Measurements from ENCODE around the gene ZNF157. TPM values are rescaled to one million over a fixed set of nuclear protein-coding genes. Genes with fewer than 3 reads are reported as not detected.

The ZNF157 gene
- total and polyA plus RNA-seq, 4 donors = 0.10 to 0.63 (median 0.25) TPM

GRCh38 chrX:47456080-47456479 is 85.7 kb downstream of the ZNF157 start:
- ATAC-seq (ENCODE audit: insufficient read depth, low FRiP score) = no peak
- no peak overlapping the region for H3K4me3 ChIP-seq
- no peak for TF ChIP-seq CTCF (IDR thresholded peaks at IDR 0.05; ENCODE audit: control extremely low read depth, extremely low read depth)
- peaks cover 2 to 12% (median 6%) of the 10 kb centered on the region in 4 donors for H3K36me3 ChIP-seq (ENCODE audit: control insufficient read depth in 4 of 4, insufficient read depth in 4 of 4, low read length in 4 of 4)
- DNase-seq = no peak
- H3K9ac ChIP-seq (ENCODE audit: insufficient read depth in 1 of 2, low read length in 2 of 2) = no peak overlapping the region
- 81 to 93% methylated on average over 6 of the region's 6 CpGs for WGBS, 2 donors
- H3K9me3 ChIP-seq (ENCODE audit: control insufficient read depth in 4 of 4, insufficient read depth in 3 of 4, low read length in 3 of 4) = peaks cover 0 to 13% (median 1%) of the 10 kb centered on the region in 4 donors
- no peak overlapping the region for H3K27ac ChIP-seq (ENCODE audit: low read depth in 1 of 2, low read length in 1 of 2)
- H3K4me1 ChIP-seq (ENCODE audit: control insufficient read depth in 5 of 5, insufficient read depth in 5 of 5, low read length in 5 of 5) = no peaks in the 10 kb centered on the region
- H3K27me3 ChIP-seq (ENCODE audit: control insufficient read depth in 3 of 3, insufficient read depth in 3 of 3, low read length in 2 of 3) = no peaks in the 10 kb centered on the region

DNA sequence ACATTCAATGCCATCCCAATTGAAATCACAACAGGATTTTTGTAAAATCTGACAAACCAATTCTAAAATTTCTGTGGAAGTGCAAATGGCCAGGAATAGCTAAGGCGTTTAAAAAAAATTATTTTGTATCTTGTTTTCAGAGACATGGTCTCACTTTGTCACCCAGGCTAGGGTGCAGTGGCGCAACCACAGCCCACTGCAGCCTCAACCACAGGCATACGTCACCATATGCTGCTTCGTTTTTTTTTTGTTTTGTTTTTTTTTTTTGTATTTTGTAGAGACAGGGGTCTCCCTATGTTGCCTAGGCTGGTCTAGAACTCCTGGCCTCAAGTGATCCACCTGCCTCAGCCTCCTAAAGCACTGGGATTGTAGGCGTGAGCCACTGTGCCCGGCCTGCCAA is 88.2 kb downstream of the ZNF157 start:
- no peaks in the 10 kb centered on the region for H3K27me3 ChIP-seq (ENCODE audit: control insufficient read depth in 3 of 3, insufficient read depth in 3 of 3, low read length in 2 of 3)
- H3K9ac ChIP-seq (ENCODE audit: insufficient read depth in 1 of 2, low read length in 2 of 2) = no peak overlapping the region
- 78 to 89% methylated on average over 6 of the region's 6 CpGs for WGBS, 2 donors
- no peak overlapping the region for H3K27ac ChIP-seq (ENCODE audit: low read depth in 1 of 2, low read length in 1 of 2)
- H3K4me1 ChIP-seq (ENCODE audit: control insufficient read depth in 5 of 5, insufficient read depth in 5 of 5, low read length in 5 of 5) = peaks cover 0 to 1% (median 0%) of the 10 kb centered on the region in 5 donors
- H3K36me3 ChIP-seq (ENCODE audit: control insufficient read depth in 4 of 4, insufficient read depth in 4 of 4, low read length in 4 of 4) = peaks cover 0 to 9% (median 4%) of the 10 kb centered on the region in 4 donors
- TF ChIP-seq CTCF (IDR thresholded peaks at IDR 0.05; ENCODE audit: control extremely low read depth, extremely low read depth) = no peak
- no peak for ATAC-seq (ENCODE audit: insufficient read depth, low FRiP score)
- DNase-seq = no peak
- H3K9me3 ChIP-seq (ENCODE audit: control insufficient read depth in 4 of 4, insufficient read depth in 3 of 4, low read length in 3 of 4) = peaks cover 0 to 11% (median 1%) of the 10 kb centered on the region in 4 donors
- H3K4me3 ChIP-seq = no peak overlapping the region

GRCh38 chrX:47460561-47460960 is 90.2 kb downstream of the ZNF157 start:
- DNase-seq (no peak), ATAC-seq (ENCODE audit: insufficient read depth, low FRiP score) (no peak)
- H3K4me3 ChIP-seq = no peak overlapping the region
- 45 to 86% methylated on average over 1 of the region's 1 CpG for WGBS, 2 donors
- TF ChIP-seq CTCF (IDR thresholded peaks at IDR 0.05; ENCODE audit: control extremely low read depth, extremely low read depth) = no peak
- H3K36me3 ChIP-seq (ENCODE audit: control insufficient read depth in 4 of 4, insufficient read depth in 4 of 4, low read length in 4 of 4) = peaks cover 0 to 6% (median 2%) of the 10 kb centered on the region in 4 donors
- peaks cover 0 to 11% (median 1%) of the 10 kb centered on the region in 4 donors for H3K9me3 ChIP-seq (ENCODE audit: control insufficient read depth in 4 of 4, insufficient read depth in 3 of 4, low read length in 3 of 4)
- no peak overlapping the region for H3K9ac ChIP-seq (ENCODE audit: insufficient read depth in 1 of 2, low read length in 2 of 2)
- no peaks in the 10 kb centered on the region for H3K27me3 ChIP-seq (ENCODE audit: control insufficient read depth in 3 of 3, insufficient read depth in 3 of 3, low read length in 2 of 3)
- peaks cover 0 to 1% (median 0%) of the 10 kb centered on the region in 5 donors for H3K4me1 ChIP-seq (ENCODE audit: control insufficient read depth in 5 of 5, insufficient read depth in 5 of 5, low read length in 5 of 5)
- H3K27ac ChIP-seq (ENCODE audit: low read depth in 1 of 2, low read length in 1 of 2) = no peak overlapping the region

Small RNA genes within 50 kb of the gene (small RNA-seq; reads per million reads assigned to genes)
- not detected for gene SNORA11C (ENCODE audit: low replicate concordance)

Other genes starting within 250 kb of the ZNF157 start
- gene NDUFB11, start 225.9 kb upstream of the ZNF157 start, total RNA-seq = 10 to 100 TPM; 72.7 to 79.3 TPM
- gene NDUFB11, start 225.9 kb upstream of the ZNF157 start, polyA plus RNA-seq = 10 to 100 TPM; 69.7 to 96.0 TPM
- gene RBM10, start 225.4 kb upstream of the ZNF157 start, total RNA-seq = 10 to 100 TPM; 30.2 to 38.6 TPM
- 10 to 100 TPM; 22.2 to 30.8 TPM for gene RBM10, start 225.4 kb upstream of the ZNF157 start, polyA plus RNA-seq
- gene UBA1, start 176.7 kb upstream of the ZNF157 start, total RNA-seq = 100 to 1,000 TPM; 135 to 221 TPM
- gene UBA1, start 176.7 kb upstream of the ZNF157 start, polyA plus RNA-seq = 100 to 1,000 TPM in 1 of 2 donors, 10 to 100 TPM in 1; 92.5 to 127 TPM
- gene CDK16, start 151.9 kb upstream of the ZNF157 start, total RNA-seq = 10 to 100 TPM; 60.6 to 93.5 TPM
- gene CDK16, start 151.9 kb upstream of the ZNF157 start, polyA plus RNA-seq = 10 to 100 TPM; 50.1 to 60.3 TPM
- 10 to 100 TPM; 57.0 to 74.8 TPM for gene USP11, start 137.6 kb upstream of the ZNF157 start, total RNA-seq
- gene USP11, start 137.6 kb upstream of the ZNF157 start, polyA plus RNA-seq = 10 to 100 TPM; 22.9 to 23.4 TPM
- 10 to 100 TPM in 1 of 2 donors, 1 to 10 TPM in 1; 9.8 to 12.0 TPM for gene ZNF41, start 112.6 kb downstream of the ZNF157 start, total RNA-seq
- 1 to 10 TPM; 2.0 to 3.9 TPM for gene ZNF41, start 112.6 kb downstream of the ZNF157 start, polyA plus RNA-seq
- gene ARAF, start 190.6 kb downstream of the ZNF157 start, total RNA-seq = 10 to 100 TPM; 32.6 to 85.9 TPM
- gene ARAF, start 190.6 kb downstream of the ZNF157 start, polyA plus RNA-seq = 10 to 100 TPM; 45.3 to 48.6 TPM
- gene TIMP1, start 211.9 kb downstream of the ZNF157 start, total RNA-seq = 1,000 to 10,000 TPM in 1 of 2 donors, 10 to 100 TPM in 1; 65.3 to 1,983 TPM
- gene TIMP1, start 211.9 kb downstream of the ZNF157 start, polyA plus RNA-seq = 1,000 to 10,000 TPM; 1,299 to 2,202 TPM
- 1 to 10 TPM in 1 of 2 donors, under 1 TPM in 1; 0.11 to 1.3 TPM for gene SYN1, start 249.3 kb downstream of the ZNF157 start, total RNA-seq
- gene SYN1, start 249.3 kb downstream of the ZNF157 start, polyA plus RNA-seq = 1 to 10 TPM; 1.4 to 4.5 TPM

All from lung (tissue), 13 donors.